ENCODE results near the gene OR4D2.

OR4D2 gene

DNA sequence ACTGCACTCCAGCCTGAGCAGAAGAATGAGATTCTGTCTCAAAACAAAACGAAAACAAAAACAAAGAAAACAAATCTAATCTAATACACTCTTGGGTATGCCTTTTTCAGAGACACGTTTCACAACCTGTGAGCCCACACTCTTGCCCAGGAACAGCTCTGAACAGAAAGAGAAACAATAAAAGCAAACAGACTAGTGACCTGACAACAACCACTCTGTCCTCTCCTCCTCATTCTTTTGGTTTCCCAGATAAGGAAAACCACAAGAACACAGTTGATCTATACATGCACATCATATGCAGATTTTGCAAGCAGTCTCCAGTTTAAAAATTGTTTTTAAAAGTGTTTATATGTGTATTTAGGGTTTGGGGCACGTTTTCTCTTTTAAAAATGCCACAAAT is 51.0 kb downstream of the OR4D2 start:
- DNase-seq = no peak

- peak; percentile 62 for DNase-seq
Observed at GRCh38 chr17:58219007-58219788, 52.4 kb downstream of the OR4D2 start, which contains the start of gene MKS1. MKS1 (minus strand) TSS chr17:58219255; CDS start chr17:58219230, 25 bp downstream.

GRCh38 chr17:58219789-58220183 is 53.0 kb downstream of the OR4D2 start:
- DNase-seq = no peak

Measured in DMS79 treated with DMSO at 0.1 percent for 48 hours (cell line).